GM12873 (cell line): ENCODE data around the gene LIPF.

Experiments used
- CTCF ChIP-seq: IDR thresholded peaks from 2 replicates; pipeline ENCODE4 v1.5.1; 2012; ENCODE audit warnings: low read depth, mild to moderate bottlenecking, moderate library complexity, low read length, control low read depth; ENCODE audit not compliant: insufficient read depth; ENCODE audit errors: missing control alignments

The LIPF gene

GRCh38 chr10:88676283-88677060 lies 12.2 kb downstream of the LIPF start:
- no peak for TF ChIP-seq CTCF

GRCh38 chr10:88680958-88681357 lies 16.7 kb downstream of the LIPF start:
- TF ChIP-seq CTCF, result no peak

- TF ChIP-seq CTCF, result no peak
Observed at GRCh38 chr10:88682491-88682890, 18.2 kb downstream of the LIPF start.

- peak; percentile 71 for TF ChIP-seq CTCF
Observed at GRCh38 chr10:88687853-88688467, 23.7 kb downstream of the LIPF start.

GRCh38 chr10:88689366-88689765 lies 25.1 kb downstream of the LIPF start:
- no peak for TF ChIP-seq CTCF

- TF ChIP-seq CTCF, result no peak
Observed at GRCh38 chr10:88693392-88694020, 29.3 kb downstream of the LIPF start.

GRCh38 chr10:88702848-88703597 lies 38.8 kb downstream of the LIPF start:
- no peak for TF ChIP-seq CTCF
